Adipocyte (in vitro differentiated cells): ENCODE data around the gene BMF.
"Not testable (repeated sequence)": the region's sequence is repeated elsewhere in the genome, so short reads cannot be mapped to it uniquely, and the experiment has no call there.

Experiments used
- DNase-seq: peaks from one replicate; pipeline ENCODE4 v3.0.0-alpha.2; 2015; ENCODE audit warnings: low read depth
- H3K27me3 ChIP-seq: replicated peaks from 2 replicates; pipeline ENCODE4 v1.7.0; 2013; ENCODE audit warnings: mild to moderate bottlenecking, low read length, moderate library complexity; ENCODE audit not compliant: control insufficient read depth, insufficient read depth
- H3K36me3 ChIP-seq: 2 replicates; pipeline ENCODE4 v1.7.0; 2013; ENCODE audit warnings: low read length, mild to moderate bottlenecking, moderate library complexity; ENCODE audit not compliant: control insufficient read depth, insufficient read depth, severe bottlenecking
- H3K4me1 ChIP-seq: 2 replicates; pipeline ENCODE4 v1.7.0; 2013; ENCODE audit warnings: mild to moderate bottlenecking, low read length, moderate library complexity; ENCODE audit not compliant: control insufficient read depth, insufficient read depth
- H3K4me3 ChIP-seq: 2 replicates; pipeline ENCODE4 v1.7.0; 2013; ENCODE audit warnings: mild to moderate bottlenecking, low read length, moderate library complexity
- H3K9ac ChIP-seq: 2 replicates; pipeline ENCODE4 v1.7.0; 2013; ENCODE audit warnings: mild to moderate bottlenecking, low read length, moderate library complexity
- H3K9me3 ChIP-seq: 2 replicates; pipeline ENCODE4 v1.7.0; 2013; ENCODE audit warnings: mild to moderate bottlenecking, low read length, moderate library complexity; ENCODE audit not compliant: control insufficient read depth

BMF gene

DNA sequence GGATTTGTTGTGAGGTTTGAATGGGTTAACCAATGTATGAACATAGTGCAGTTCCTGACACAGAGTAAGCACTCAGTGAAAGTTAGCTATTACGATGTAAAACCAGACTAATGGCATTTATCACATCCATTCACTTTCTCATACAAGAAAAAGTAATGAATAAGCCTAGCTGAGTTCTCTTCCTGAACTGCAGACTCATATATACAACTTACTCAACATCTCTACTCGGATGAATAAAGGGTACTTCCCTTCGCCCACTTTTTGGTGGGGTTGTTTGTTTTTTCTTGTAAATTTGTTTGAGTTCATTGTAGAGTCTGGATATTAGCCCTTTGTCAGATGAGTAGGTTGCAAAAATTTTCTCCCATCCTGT lies 29.5 kb upstream of the BMF start:
- not testable (repeated sequence) for DNase-seq, H3K9me3 ChIP-seq, H3K36me3 ChIP-seq, H3K4me3 ChIP-seq, H3K9ac ChIP-seq, H3K4me1 ChIP-seq, H3K27me3 ChIP-seq

- no peak for DNase-seq
- no peaks in the 10 kb centered on the region for H3K9me3 ChIP-seq
- H3K27me3 ChIP-seq = peaks cover 8% of the 10 kb centered on the region
- H3K4me1 ChIP-seq = no peaks in the 10 kb centered on the region
- no peak overlapping the region for H3K9ac ChIP-seq
- no peaks in the 10 kb centered on the region for H3K36me3 ChIP-seq
- H3K4me3 ChIP-seq = no peak overlapping the region
Observed at GRCh38 chr15:40137303-40138200, 28.9 kb upstream of the BMF start.

GRCh38 chr15:40136470-40137302 lies 28.0 kb upstream of the BMF start:
- no peaks in the 10 kb centered on the region for H3K36me3 ChIP-seq
- H3K9me3 ChIP-seq = no peaks in the 10 kb centered on the region
- no peak for DNase-seq
- no peak overlapping the region for H3K9ac ChIP-seq
- H3K27me3 ChIP-seq = peaks cover 11% of the 10 kb centered on the region
- no peak overlapping the region for H3K4me3 ChIP-seq
- no peaks in the 10 kb centered on the region for H3K4me1 ChIP-seq

- not testable (repeated sequence) for DNase-seq, H3K9ac ChIP-seq, H3K9me3 ChIP-seq, H3K36me3 ChIP-seq, H3K4me3 ChIP-seq, H3K4me1 ChIP-seq
- H3K27me3 ChIP-seq = peaks cover 18% of the 10 kb centered on the region
Observed at GRCh38 chr15:40135846-40136450, 27.3 kb upstream of the BMF start.

DNA sequence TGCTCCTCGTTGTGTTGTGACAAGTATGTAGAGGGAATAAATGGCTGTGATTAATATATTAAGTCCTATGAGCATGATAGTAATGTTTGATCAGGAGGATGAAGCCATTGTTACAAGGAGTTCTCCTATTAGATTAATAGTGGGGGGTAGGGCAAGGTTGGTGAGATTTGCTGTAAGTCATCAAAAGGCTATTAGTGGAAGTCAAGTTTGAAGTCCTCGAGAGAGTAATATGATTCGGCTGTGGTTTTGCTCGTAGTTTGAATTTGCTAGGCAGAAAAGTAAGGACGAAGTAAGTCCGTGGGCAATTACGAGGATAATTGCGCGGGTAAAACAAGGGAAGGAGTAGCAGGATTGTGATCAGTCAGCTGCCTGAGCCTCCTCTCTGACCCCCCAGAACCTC lies 26.2 kb upstream of the BMF start:
- Histone ChIP-seq H3K4me3 (no peak overlapping the region), H3K36me3 (no peaks in the 10 kb centered on the region), H3K9ac (no peak overlapping the region), H3K9me3 (no peaks in the 10 kb centered on the region), H3K4me1 (no peaks in the 10 kb centered on the region), H3K27me3 (peaks cover 18% of the 10 kb centered on the region)
- no peak for DNase-seq

DNA sequence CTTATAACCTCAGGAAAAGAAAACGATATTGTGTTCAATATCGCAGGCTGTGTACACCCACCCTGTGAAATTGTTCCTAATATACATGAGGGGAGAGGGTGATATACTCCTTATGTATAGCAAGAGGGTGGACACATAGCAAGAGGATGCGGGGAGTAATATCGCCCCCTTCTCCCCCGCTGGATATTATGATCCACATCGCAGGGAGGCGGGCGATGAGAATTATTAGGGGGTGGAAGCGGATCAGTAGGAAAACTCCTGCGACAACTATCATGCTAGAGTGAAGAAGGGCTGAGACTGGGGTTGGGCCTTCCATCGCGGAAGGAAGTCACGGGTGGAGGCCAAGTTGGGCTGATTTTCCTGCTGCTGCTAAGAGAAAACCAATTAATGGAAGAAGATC lies 24.9 kb upstream of the BMF start:
- no peak overlapping the region for H3K4me3 ChIP-seq
- no peak for DNase-seq
- no peaks in the 10 kb centered on the region for H3K4me1 ChIP-seq
- peaks cover 29% of the 10 kb centered on the region for H3K27me3 ChIP-seq
- H3K36me3 ChIP-seq = no peaks in the 10 kb centered on the region
- H3K9ac ChIP-seq = no peak overlapping the region
- H3K9me3 ChIP-seq = no peaks in the 10 kb centered on the region

DNA sequence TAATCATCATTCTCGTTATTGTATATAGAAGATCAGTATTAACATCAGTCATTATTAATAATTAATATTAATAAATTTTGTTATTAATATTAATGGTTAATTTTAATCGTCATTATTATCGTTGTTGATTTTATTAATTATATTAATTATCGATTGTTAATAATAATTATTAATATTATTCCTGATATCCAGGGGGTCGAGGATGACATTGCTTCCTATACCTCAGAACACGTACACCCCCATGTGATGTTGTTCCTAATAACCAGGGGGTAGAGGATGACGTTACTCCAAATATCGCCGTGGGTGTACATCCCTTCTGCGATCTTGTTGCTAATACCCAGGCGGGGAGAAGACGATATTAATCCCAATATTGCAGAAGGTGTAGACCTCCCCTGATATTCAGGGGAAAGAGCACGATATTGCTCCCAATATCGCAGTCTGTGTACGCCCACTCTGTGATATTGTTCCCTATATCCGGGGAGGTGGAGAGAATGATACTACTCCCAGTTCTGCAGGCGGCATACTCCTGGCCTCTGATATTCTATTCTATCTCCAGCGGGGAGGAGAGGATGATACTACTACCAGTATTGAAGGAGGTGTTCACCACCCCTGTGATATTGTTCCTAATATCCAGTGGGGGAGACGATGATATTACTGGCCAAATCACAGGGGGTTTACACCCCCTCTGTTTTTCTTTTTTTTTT lies 22.3 kb upstream of the BMF start:
- no peaks in the 10 kb centered on the region for H3K36me3 ChIP-seq
- H3K4me3 ChIP-seq = no peak overlapping the region
- H3K27me3 ChIP-seq = peaks cover 47% of the 10 kb centered on the region
- H3K9me3 ChIP-seq = no peaks in the 10 kb centered on the region
- no peak overlapping the region for H3K9ac ChIP-seq
- H3K4me1 ChIP-seq = no peaks in the 10 kb centered on the region
- no peak for DNase-seq

GRCh38 chr15:40130118-40130517 lies 21.4 kb upstream of the BMF start:
- DNase-seq = no peak
- Histone ChIP-seq H3K4me1 (no peaks in the 10 kb centered on the region), H3K9me3 (no peaks in the 10 kb centered on the region), H3K36me3 (no peaks in the 10 kb centered on the region), H3K9ac (no peak overlapping the region), H3K4me3 (no peak overlapping the region), H3K27me3 (peaks cover 47% of the 10 kb centered on the region)

- no peak for DNase-seq
- Histone ChIP-seq H3K4me1 (no peaks in the 10 kb centered on the region), H3K36me3 (no peaks in the 10 kb centered on the region), H3K9ac (no peak overlapping the region), H3K27me3 (peaks cover 47% of the 10 kb centered on the region), H3K9me3 (no peaks in the 10 kb centered on the region), H3K4me3 (no peak overlapping the region)
Observed at GRCh38 chr15:40128766-40129660, 20.3 kb upstream of the BMF start.

GRCh38 chr15:40125950-40126349 lies 17.3 kb upstream of the BMF start:
- no peaks in the 10 kb centered on the region for H3K4me1 ChIP-seq

More at GRCh38 chr15:40125950-40126349, 17.3 kb upstream of the BMF start:
- H3K27me3 ChIP-seq = peaks cover 40% of the 10 kb centered on the region
- no peak for DNase-seq
- H3K36me3 ChIP-seq = no peaks in the 10 kb centered on the region
- no peaks in the 10 kb centered on the region for H3K9me3 ChIP-seq
- no peak overlapping the region for H3K9ac ChIP-seq
- no peak overlapping the region for H3K4me3 ChIP-seq
